NCI-H2029 (cell line): ENCODE measurements around the gene PGPEP1.

ENCODE experiments used
- DNase-seq: peaks from one replicate; lab custom pipeline; 2025; lab: John Stamatoyannopoulos, UW

The PGPEP1 gene

GRCh38 chr19:18418483-18419194 is 78.2 kb downstream of the PGPEP1 start:
- DNase-seq = no peak

- DNase-seq = peak; percentile 81
These were observed 78.8 kb downstream of the PGPEP1 start, which contains the start of gene SSBP4 for GRCh38 chr19:18419195-18419698. Gene SSBP4 (plus strand): TSS chr19:18419398. CDS start chr19:18419649, 251 bp downstream.
